GM08714 (cell line): Measurements from ENCODE around the gene CEACAM8.

Source experiments
- H3K4me3 ChIP-seq: fragments of 200-500 bp; sonication (Bioruptor generic); 2 replicates; pipeline ENCODE4 v1.5.1; 2014; ENCODE audit warnings: mild to moderate bottlenecking, low read length, inconsistent platforms
- ZNF274 ChIP-seq: IDR thresholded peaks from 2 replicates; pipeline ENCODE4 v1.6.1; 2012; ENCODE audit warnings: mild to moderate bottlenecking, low read depth, low read length

CEACAM8 gene

DNA sequence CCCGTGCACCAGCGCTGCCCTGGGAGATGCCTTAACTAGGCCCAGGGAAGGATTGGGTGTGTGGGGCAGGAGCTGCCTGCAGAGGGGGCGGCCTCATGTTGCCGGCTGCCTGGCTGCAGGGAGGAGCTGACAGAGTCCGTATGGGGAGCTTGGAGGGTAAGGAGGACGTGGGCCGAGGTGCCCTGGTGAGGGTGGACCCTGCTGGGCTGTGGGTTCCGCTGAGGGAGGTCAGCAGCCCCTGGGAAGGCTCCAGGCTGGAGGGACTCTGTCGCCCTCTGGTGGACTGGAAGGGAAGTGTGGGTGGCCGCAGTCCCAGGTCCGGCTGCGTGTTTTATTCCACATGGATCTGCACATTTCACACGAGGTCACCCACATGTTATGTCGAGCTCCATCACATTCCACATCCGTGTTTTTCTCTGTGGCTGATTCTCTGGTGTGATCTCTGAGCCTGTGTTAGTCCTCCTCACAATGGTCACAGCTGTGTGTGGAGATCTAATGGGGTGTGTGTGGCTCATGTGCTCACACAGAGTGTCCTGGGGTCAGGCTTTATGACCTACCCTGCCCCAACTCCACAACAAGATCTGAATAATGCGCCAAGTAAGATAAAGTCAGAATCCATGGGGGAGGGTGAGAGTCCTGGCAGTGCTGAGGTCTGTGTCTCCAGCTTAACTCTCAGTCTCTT lies 1.8 kb upstream of the CEACAM8 start:
- no peak for TF ChIP-seq ZNF274
- no peak overlapping the region for H3K4me3 ChIP-seq

DNA sequence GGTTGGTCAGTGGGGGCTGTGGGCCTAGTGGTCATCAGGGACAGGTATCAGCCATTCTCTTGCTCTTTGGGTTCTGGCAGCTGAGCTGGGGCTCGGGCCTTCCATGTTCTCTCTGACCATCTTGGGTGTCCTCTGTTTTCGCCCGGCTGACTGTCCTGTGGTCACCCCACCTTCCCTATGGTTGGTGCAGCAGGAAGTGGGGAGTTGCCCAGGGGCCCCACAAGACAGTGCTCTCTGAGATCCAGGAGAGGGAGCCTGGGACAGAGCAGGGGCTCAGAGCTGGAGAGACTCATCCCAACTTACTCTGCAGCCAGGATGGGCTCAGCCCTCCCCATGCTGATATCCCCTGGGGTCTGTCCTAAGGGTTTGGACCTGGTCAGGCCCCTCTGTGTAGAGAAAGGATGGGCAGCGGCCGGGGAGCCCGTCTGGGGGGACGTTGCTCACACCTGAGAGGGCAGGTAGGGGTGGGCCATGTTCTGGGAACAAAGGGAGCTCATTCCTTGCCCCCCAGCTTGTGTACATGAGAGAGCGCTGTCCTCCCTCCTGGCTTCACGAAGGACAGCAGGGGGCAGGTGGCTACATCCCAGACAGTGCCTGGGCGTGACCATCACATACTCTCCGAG lies 937 bp upstream of the CEACAM8 start:
- no peak overlapping the region for H3K4me3 ChIP-seq
- no peak for TF ChIP-seq ZNF274

DNA sequence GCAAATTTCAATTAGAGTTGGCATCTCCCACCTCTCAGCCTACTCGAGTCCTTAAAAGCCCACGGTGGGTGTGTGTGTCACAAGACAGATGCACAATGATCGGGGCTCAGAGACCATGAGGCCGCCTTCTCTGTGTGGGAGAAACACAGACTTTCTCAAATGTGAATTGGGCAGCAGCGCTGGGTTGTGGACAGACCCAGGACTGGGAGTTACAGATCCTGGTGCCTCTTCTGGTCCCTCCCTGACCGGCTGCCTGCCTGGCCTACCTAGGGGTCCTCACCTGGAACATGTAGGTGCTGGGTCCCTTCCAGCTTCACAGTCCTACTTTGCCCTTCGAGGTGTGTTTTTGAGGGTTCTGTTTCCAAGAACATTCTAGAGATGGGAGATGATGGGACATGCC lies 4.9 kb downstream of the CEACAM8 start:
- no peak overlapping the region for H3K4me3 ChIP-seq
- TF ChIP-seq ZNF274: no peak

DNA sequence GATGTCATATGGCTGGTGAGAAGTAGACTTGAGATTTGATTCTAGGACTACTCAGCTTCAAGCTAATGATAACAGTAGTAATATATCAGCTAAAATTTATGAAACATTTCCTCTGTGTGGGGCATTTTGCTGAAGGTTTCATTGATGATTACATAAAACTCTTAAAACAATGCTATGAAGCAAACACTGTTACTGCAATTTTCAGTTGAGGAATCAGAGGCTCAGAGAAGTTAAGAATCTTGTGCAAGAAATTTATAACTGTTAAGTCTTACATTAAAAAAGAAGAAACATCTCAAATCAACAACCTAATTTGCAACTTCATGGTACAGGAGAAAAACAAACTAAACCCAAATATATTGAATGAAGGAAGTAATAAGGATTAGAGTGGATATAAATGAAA lies 10.3 kb downstream of the CEACAM8 start:
- no peak overlapping the region for H3K4me3 ChIP-seq
- no peak for TF ChIP-seq ZNF274

DNA sequence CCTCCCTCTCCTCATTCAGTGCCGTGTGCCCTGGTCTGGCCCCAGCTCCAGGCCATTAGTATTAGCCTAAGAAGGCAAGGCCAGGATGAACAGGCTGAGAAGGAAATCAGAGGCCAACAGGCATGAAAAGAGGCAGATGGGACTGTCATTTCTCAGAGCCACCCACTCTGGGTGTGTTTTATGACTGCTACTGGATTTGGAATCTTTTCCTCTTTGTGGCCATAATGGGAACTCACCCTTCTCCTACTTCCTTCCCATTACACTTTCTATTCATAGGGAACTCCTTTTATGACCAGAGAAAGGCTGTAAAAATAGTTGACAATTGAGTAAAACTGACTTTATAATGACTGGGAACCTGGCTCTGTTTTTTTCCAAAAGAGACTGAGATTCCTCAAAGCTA lies 17.7 kb downstream of the CEACAM8 start:
- no peak for TF ChIP-seq ZNF274
- H3K4me3 ChIP-seq: no peak overlapping the region

DNA sequence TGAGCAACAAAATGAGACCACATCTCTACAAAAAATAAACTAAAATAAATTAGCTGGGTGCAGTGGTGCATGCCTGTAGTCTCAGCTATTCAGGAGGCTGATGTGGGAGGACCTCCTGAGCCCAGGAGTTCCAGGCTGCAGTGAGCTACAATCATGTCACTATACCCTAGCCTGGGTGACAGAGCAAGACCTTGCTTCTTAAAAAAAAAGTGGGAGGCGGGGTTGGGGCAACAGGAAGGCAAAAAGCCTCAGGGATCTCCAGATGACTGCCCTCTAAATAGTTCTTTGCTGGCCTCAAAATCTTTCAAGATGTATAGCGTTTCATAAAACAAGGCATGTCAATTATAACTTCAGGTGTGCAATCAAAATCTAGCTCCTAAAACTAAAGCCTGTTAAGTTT lies 18.5 kb downstream of the CEACAM8 start:
- no peak for TF ChIP-seq ZNF274
- no peak overlapping the region for H3K4me3 ChIP-seq

DNA sequence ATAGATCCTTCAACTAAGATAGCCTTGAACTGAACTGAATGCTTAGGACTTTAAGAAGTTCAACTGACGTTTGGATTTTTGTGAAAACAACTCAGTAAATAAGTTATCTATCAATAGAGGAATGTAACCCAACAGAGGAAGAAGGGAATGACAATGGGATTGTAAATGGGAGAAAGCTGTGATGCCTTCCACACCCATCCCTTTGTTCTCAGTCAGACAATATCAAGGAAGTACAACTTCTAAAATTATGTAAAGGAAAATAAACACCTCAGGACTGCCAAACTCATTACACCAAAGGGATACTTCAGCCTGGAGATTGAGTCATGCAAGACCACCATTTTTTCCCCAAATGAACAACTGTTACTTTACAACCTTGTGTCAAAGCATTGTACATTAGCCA lies 21.1 kb downstream of the CEACAM8 start:
- TF ChIP-seq ZNF274: no peak
- H3K4me3 ChIP-seq: no peak overlapping the region

DNA sequence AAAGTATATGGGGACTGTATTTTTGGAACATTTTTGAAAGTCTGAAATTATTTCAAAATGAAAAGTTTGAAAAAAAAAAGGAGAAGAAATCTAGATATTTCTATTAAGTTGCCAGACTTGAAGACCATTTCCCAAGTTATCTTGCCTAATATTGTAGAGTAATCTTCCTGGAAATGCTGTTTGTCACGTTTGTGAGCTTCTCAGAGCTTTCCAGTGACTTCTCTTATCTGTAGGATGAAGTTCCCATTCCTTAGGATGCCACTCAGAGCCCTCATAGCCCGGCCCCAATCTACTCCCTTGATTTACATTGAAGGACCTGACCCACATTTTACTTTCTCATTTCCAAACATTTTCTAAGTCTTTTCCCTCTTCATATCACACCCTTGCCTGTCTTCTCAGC lies 23.6 kb downstream of the CEACAM8 start:
- H3K4me3 ChIP-seq: no peak overlapping the region
- TF ChIP-seq ZNF274: no peak

DNA sequence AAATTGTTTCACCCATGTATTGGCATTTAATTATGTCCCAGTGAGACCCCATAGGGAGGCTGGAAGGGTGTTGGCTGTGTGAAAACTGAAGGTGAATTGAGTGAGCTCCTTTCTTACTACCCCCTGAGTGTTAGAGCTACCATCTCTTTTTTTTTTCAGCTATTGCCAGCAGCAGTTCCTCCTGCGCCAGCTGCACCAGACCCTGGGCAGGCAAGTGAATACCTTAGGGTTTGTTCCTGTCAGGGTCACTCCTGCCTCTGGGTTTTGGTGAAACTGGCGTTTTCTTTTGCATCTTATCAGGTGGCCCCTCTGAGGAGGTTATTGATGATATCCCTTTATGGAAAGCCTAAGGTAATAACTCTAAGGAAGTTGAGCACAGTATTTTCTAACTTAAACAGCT lies 25.5 kb downstream of the CEACAM8 start:
- TF ChIP-seq ZNF274: no peak
- H3K4me3 ChIP-seq: no peak overlapping the region

DNA sequence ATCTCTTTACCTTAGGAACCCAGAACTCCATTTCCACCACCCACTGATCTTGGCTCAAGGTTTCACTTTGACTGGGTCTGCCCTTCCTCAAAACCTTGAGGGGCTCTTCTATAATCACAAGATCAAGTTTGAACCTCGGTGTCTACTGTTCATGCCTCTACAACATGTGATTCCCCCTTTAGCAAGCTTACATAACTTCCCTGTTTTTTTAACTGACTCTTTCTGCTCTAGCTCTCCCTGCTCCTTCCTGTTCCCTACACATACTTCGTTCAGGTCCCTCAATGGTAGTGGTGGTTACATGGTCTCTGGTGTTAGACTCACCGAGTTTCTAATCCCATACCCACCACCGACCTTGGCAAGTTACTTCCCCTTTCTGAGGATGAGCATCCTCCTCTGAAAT lies 26.7 kb downstream of the CEACAM8 start:
- H3K4me3 ChIP-seq: no peak overlapping the region
- no peak for TF ChIP-seq ZNF274

DNA sequence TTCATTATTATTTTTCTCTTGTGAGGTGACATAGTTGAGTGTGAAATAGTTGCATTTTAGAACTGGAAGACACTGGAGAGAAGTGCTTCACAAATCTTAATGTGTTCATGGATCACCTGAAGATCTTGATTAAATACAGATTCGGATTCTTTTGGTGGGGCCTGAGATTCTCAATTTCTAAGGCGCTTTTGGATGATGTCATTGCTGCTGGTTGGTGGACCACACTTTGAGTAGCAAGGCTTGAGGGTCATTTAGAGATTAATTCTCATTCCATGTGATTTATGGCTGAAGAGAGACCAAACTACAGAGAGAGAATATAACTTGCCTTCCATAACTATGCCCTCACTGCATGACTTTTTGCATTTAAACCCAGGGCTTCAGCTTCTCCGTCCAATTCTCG lies 27.2 kb downstream of the CEACAM8 start:
- TF ChIP-seq ZNF274: no peak
- no peak overlapping the region for H3K4me3 ChIP-seq

DNA sequence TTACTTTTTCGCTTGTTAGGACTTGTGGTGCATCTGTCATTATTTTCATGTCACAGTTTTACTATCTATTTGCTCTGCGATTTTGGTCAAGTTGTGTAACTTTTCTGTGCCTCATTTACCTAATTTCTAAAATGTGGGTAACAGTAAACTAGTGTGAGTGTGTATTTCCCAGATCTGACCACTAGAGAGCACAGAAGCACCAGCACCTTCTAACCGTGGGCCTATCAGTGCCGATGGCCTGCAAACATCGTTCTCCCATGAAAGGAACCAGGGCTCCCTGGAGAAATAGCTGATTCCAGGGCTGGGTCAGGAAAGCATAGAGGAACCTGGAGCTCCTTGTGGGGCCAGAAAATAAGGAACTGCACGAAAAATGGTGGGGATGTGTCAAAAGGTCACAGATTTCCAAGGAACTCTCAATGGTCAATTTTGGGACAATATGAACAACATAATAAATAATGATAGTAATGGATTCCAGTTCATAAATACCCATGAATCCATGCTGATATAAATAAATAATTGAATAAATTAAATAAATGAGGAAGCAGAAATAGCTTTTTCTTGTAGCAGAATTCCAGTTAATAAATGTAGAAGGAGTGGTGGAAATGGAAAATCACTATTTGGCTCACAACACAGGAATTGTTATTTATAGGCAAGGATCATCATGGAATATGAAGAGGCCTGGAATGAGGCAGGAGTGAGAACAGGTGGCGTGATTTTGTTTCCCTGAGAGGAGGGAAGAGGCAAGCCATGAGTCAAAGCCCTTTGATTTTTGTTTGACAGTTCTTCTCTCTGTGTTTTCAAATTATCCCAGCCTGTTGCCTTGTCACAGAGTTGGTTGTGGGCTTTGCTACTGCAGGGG lies 31.1 kb downstream of the CEACAM8 start:
- H3K4me3 ChIP-seq: no peak overlapping the region
- no peak for TF ChIP-seq ZNF274

DNA sequence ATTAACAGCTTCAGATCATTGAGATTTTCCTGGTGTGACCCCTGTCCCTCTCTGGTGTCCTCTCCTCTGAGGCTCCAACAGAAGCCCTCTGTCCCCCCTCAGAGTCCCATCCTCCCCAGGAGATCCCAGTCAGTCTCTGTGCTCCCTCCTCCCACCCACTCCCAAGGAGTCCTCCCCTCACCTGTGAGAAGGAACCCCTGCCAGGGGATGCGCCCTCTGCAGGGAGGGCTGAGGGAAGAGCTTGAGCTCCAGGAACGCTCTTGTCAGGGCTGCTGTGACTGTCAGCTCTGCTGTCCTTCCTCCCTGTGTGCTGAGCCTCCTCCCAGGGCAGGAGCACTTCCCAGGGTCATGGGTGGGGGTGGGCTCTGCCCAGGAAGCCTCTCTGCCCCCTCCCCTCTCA lies 33.2 kb downstream of the CEACAM8 start:
- H3K4me3 ChIP-seq: no peak overlapping the region
- no peak for TF ChIP-seq ZNF274

DNA sequence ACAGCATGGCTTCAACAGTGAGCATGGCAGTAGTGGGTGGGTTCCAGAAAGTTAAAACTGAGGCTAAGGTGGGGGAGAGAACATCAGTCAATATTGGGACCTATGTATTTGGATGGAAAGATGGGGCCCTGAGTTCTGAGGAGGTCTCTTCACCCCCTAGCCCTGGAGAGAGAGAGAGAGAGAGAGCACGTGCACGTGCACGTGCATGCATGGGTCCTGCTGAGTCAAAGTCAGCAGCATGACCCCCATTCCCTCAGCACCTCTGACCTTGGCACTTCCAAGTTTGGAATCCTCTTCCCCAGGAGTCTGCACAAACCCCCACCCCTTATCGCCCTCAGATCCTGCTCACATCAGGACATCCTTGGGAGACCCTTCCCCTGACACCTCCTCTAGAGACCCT lies 34.0 kb downstream of the CEACAM8 start:
- TF ChIP-seq ZNF274: no peak

More for the DNA sequence above, 34.0 kb downstream of the CEACAM8 start:
- no peak overlapping the region for H3K4me3 ChIP-seq
